T1000 (cell line): ENCODE results near the gene DNAJC4.

ENCODE experiments used
- DNase-seq: peaks from one replicate; lab custom pipeline; 2025; ENCODE audit warnings: mixed read lengths; lab: John Stamatoyannopoulos, UW

Gene DNAJC4

GRCh38 chr11:64258356-64258755, 28.0 kb downstream of the DNAJC4 start:
- DNase-seq: no peak

- no peak for DNase-seq
Measured at GRCh38 chr11:64258946-64259532, 28.7 kb downstream of the DNAJC4 start.

GRCh38 chr11:64259533-64260067, 29.3 kb downstream of the DNAJC4 start:
- DNase-seq: no peak

- no peak for DNase-seq
Measured at GRCh38 chr11:64260147-64260708, 29.9 kb downstream of the DNAJC4 start.

GRCh38 chr11:64261556-64262080, 31.3 kb downstream of the DNAJC4 start:
- DNase-seq: no peak

- no peak for DNase-seq
Measured at GRCh38 chr11:64262271-64263002, 32.1 kb downstream of the DNAJC4 start.

GRCh38 chr11:64263021-64263946, 32.9 kb downstream of the DNAJC4 start:
- peak; percentile 41 for DNase-seq

- no peak for DNase-seq
Measured at GRCh38 chr11:64263947-64264317, 33.6 kb downstream of the DNAJC4 start.

- DNase-seq: no peak
Measured at GRCh38 chr11:64264371-64264852, 34.1 kb downstream of the DNAJC4 start.

- no peak for DNase-seq
Measured at GRCh38 chr11:64265176-64266160, 35.1 kb downstream of the DNAJC4 start.

GRCh38 chr11:64266339-64266738, 36.0 kb downstream of the DNAJC4 start:
- DNase-seq: peak; percentile 57

GRCh38 chr11:64267207-64267945, 37.0 kb downstream of the DNAJC4 start:
- no peak for DNase-seq

- DNase-seq: peak; percentile 30
Measured at GRCh38 chr11:64268025-64268892, 37.9 kb downstream of the DNAJC4 start.

GRCh38 chr11:64268893-64269539, 38.7 kb downstream of the DNAJC4 start:
- DNase-seq: no peak

- DNase-seq: peak; percentile 99
Measured at GRCh38 chr11:64269540-64270220, 39.3 kb downstream of the DNAJC4 start.

- DNase-seq: no peak
Measured at GRCh38 chr11:64275031-64275800, 44.9 kb downstream of the DNAJC4 start.

GRCh38 chr11:64275841-64276240, 45.5 kb downstream of the DNAJC4 start:
- no peak for DNase-seq
